CD4-positive, alpha-beta T cell treated with Interleukin-2 at 100 ng/mL for 4 hours (primary cell): Measurements from ENCODE around the gene PDLIM7.
"Not testable (repeated sequence)": the region's sequence is repeated elsewhere in the genome, so short reads cannot be mapped to it uniquely, and the experiment has no call there.

Experiments used
- DNase-seq: peaks from one replicate; pipeline ENCODE4 v3.0.0-alpha.2; 2020; ENCODE audit warnings: low spot score

The PDLIM7 gene, protein sequence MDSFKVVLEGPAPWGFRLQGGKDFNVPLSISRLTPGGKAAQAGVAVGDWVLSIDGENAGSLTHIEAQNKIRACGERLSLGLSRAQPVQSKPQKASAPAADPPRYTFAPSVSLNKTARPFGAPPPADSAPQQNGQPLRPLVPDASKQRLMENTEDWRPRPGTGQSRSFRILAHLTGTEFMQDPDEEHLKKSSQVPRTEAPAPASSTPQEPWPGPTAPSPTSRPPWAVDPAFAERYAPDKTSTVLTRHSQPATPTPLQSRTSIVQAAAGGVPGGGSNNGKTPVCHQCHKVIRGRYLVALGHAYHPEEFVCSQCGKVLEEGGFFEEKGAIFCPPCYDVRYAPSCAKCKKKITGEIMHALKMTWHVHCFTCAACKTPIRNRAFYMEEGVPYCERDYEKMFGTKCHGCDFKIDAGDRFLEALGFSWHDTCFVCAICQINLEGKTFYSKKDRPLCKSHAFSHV

DNA sequence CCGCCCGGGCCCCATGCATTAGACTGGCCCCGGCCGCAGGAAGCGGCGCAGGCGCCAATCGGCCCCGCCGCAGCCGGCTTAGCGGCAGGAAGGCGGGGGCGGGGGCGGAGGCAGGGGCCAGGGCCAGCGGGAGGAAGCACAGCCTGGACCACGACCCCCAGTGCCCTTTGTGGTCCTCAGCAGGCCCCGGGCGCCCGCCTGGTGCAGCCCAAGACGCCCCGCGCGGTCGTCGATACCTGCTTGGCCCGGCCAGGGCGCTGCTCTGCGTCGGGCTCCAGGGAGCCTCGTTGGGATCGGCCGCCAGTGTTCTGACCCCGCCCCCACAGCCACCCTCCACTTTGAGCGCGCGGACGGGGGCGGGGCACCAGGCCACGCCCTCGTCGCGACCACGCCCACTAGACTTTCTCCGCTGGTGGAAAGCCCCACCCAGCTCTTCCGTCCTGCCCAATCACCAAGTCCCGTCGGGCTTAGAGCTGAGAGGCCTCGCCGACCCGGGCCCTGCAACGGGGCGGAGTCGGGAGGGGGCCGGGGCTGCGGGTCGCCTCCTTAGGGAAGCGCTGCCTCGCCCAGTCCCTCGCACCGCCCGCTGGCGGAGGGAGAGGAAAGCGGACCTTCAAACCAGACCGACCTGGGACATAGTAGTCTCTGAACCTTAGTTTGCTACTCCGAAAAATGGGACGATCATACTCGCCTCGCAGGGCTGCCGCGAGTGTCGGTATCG, at the start of gene PDLIM7:
PDLIM7 (minus strand) TSS at position 313 of the 721 bp plus-strand sequence. CDS start 1,092 bp downstream, outside the sequence.
- DNase-seq, result peak; percentile 94

DNA sequence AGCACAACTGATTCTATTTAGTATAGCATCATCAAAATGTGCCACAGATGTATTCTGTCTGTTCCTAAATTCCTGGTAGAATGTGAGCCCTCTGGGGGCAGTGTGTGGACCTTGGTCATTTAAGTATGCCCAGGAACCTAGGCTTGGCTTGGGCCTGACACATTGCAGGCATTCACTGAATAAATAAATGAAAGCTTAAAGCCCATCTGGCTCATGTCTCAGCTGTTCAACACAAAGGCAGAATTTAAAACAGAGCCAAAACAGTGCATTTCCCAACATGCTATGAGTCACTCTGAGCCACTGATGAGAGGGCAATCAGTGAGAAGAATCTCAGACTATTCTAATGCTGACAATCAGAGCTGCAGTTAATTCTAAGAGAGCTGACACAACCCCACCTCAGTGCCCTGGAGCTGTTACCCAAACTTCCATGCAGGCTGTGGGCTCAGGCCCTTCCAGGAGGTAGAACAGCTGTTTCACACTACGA, 48.9 kb upstream of the PDLIM7 start:
- DNase-seq, result peak; percentile 6

DNA sequence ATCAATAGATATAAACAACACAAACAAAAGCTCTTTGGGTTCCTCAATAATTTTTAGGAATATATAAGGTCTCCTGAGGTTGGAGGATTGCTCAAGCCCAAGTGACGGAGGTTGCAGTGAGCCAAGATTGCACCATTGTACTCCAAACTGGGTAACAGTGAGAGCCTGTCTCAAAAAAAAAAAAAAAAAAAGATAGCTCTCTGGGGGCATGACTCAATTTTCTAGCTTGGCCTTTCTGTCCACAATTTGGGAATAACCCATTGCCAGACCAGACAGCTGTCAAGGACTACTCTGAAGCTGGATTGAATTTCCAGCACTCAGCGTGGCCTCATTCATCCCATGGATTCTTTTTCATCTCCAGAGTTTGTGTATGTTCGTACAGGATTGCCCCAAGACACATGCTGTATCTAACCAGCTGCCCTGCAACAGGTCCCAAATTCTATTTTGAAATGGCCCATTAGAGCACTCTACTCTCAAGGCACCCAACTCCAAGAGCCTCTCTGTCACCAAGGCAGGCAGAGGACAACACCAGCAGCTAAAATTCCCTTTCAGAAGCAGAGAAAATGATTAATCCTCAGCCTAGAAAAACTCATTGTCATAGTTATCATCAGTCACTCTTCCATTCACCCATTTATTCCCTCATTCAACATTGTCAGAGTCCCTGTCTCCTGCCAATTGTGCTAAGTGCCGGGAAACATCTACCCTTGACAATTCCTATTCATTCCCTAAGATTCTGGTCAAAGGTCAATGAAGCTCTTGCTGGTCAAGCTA, 48.3 kb upstream of the PDLIM7 start:
- DNase-seq, result no peak

DNA sequence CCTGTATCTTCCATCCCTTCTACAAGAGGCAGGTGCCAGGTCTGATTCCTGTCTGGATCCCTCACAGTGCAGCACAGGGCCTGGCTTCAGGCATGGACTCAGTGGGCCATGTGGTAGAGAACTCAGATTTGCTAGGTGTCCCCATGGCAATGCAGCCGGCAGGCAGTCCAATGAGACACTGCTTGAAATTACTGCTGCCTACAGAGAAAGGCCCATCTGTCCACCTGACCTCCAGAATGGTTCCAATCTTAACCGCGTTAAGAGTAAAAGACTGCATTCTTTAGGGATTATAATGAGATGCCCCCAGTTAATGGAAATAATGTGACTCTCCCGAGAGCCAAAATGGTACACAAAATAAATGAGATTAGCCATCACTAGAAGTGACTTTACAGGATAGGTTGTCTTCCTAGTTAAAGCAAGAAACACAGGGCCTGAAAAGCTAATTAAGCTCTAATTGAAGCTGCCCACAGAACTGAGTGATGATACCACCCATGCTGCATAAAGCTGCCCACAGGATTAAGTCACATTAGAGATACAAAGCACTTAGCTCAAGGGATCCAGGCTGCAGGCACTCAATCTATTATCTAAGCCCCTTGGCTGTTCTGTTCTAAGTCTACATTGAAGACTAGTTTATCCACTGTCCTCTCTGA, 45.5 kb upstream of the PDLIM7 start:
- no peak for DNase-seq

DNA sequence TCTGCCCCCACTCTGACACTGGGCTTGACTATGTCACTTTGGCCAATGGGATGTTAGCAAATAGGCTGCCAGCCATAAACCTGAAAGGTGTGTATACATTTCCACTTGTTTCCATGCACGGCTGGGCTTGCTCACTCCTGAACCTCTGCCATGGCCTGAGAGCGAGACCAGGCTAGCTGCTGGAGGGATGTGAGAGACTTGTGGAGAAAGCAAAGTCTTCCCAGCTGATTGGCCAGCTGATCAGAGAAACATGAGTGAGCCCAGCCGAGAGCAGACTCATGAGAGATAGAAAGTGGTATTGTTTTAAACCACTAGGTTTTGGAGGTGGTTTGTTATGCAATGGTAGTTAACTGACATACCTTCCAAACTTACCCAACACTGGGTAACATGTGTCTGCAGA, 43.0 kb upstream of the PDLIM7 start:
- DNase-seq, result no peak

DNA sequence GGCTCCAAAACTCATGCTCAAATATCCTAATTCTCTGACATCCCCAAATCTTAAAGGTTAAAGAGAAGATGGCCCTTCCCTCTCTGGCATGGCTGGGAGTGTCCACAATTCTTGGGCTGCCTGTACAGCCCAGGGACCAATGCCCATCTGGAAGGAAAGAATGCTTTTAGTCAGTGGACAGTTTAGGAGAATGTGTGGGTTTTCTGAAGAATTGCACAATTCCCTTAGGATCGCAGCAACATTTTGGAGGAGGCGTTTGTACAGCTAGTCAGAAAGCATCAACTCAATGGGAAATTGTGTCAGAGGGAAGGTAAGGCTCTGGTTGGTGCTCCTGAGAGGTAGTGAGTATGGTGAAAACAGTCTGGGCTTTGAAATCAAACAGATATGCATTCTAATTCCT, 42.0 kb upstream of the PDLIM7 start:
- no peak for DNase-seq

DNA sequence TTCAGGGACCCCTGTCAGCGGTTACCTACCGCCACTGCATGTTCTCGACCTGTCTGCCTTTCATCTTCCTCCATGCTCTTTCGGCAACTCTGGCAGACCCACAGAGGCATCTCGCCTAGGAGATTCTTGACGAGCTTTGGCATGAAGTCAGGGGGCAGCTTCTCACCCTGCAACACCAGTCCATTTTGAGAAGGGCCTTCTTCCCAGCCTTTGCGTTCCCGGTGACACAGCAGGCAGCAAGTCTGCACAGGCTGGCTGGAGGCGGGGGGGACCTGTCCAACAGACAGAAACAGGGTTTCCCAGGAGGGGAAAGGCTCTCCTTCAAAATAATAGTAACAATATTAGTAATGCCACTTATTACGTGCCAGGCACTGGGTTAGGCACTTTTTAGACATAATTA, 41.5 kb upstream of the PDLIM7 start:
- no peak for DNase-seq

DNA sequence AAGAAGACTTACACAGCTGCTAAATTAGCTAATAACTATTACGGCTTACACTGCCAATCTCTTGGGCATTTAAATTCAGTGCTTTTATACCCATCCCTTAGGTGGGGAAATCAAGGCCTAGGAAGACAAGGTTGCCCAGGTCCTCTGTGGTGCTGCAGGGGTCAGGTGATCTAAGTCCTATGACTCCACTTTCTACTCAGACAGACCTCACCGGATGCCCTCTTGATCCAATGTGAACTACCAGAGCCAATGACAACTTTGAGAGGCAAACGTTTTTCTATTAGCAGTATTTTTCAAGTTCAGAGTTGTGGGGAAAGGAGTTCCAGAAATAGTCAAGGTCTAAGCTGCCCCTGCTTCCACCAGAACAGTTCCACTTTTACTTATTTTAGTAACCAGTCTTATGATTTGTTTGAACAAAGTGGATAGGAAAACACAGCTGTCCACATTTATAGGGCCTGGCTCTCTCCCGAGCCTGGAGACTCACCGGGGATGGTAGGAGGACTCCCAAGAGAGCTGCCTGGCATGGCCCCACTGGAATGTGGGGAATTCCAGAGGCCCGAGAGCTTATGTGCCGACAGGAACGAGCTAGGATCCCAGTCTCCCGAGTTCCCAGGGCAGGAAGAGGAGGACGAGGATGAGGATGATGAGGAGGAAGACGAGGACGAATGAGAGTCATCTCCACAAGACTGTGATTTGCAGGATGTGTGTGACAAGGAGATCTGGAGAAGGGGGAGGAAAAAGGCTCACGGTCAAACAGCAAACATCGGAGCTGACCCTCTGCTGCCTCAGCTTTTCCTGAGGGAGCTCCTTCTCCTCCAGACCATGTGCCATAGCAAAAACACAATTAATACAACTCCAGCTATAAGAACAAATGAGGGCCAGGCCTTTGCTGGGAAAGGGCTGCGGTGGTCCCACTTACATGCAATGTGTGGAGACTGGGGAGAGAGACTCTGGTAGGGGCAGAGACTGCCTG, 40.3 kb upstream of the PDLIM7 start:
- no peak for DNase-seq

DNA sequence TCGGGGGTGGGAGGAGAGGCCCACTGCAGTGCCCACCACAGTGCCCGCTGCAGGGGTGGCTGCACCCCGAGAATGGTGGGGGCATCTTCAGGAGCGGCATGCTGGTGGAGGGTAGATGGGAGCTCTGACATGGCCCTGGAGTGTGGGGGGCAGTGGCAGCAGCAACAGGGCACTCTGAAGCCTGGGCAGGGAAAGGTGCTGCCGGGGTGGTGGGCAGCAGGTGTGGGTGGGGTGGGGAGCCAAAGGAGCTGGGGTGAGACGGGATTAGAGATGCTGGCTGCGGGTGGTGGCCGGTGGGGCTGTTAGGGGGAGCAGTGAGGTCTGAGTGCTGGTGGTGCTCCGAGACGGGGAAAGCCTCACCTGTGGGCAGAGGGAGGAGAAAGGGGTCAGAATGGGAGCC, 39.0 kb upstream of the PDLIM7 start:
- no peak for DNase-seq

DNA sequence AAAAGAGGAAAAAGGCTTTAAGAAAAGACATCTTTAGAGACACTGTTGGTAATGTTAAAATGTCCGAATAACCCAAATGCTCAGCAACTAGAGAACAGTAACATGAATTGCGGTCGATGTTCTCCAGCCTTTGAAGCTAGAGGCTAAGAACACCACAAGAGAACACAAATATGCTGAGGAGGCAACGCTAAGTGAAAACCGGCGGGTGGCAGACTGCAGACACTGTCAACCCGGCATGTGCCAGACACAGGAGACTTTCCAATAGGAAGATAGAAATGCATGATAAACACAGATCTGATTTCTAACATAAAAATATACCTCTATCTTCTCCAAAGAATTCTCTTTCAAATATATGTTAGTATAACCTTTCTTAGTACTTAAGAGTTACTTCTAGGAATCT, 37.7 kb upstream of the PDLIM7 start:
- no peak for DNase-seq

DNA sequence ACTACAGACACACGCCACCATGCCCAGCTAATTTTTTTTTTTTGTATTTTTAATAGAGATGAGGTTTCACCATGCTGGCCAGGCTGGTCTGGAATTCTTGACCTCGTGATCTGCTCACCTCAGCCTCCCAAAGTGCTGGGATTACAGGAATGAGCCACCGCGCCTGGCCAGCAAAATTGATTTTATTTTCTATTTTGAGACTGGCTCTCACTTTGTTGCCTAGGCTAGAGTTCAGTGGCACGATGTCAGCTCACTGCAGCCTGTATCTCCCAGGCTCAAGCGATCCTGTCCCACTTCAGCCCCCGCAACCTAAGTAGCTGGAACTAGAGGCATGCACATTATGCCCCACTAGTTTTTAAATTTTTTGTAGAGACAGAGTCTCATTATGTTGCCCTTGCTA, 37.0 kb upstream of the PDLIM7 start:
- DNase-seq, result not testable (repeated sequence)

DNA sequence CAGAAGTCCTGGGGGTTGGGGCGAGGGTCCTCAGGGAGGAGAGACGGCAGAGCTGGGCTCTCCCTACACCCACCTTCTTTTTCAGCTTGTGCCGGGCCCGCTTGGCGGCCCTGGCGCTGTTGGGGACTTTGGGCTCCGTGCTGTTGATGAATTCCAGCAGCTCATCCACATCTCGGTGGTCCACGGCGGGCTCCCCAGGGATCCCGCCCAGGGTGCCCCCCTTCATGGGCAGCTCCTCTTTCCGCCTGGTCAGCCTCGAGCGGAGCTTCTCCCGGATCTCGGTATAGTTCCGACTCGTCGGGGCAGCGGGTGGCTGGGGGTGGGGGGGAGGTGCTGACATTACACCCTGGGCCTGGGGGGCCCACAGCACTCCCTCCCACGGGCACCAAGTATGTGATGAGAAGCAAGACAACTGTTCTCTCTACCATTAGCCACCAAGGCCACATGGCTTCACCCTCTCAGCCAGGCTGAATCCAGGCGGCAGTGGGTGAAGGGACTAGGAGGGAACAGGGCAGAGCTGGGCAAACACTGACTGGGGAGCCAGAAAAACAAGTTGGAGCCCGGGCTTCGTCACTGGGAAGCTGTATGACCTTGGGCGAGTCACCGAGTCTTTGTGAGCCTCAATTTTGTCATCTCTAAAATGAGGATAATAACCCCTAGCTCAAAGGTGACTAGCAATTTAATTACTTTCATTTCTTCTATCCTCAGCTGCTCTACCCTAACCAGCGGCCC, 34.0 kb upstream of the PDLIM7 start:
- DNase-seq, result no peak

DNA sequence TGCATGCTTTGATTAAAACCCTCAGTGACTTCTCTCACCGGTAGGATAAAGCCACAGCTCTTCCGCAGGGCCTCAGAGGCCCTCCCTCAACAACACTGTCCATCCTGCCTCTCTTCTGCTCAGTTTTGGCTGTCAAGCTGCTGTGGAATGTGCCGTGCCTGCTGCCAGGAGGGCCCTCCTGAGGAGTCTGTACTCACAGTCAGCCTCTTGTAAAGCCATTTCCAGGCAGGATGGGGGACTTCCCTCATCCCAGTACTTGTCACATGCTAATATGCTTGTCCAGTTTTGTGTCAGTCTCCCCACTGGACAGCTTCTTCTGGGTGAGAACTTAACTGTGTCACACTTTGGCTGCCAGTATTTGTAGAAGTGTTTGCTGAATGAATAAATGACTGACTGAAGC, 33.2 kb upstream of the PDLIM7 start:
- DNase-seq, result no peak

DNA sequence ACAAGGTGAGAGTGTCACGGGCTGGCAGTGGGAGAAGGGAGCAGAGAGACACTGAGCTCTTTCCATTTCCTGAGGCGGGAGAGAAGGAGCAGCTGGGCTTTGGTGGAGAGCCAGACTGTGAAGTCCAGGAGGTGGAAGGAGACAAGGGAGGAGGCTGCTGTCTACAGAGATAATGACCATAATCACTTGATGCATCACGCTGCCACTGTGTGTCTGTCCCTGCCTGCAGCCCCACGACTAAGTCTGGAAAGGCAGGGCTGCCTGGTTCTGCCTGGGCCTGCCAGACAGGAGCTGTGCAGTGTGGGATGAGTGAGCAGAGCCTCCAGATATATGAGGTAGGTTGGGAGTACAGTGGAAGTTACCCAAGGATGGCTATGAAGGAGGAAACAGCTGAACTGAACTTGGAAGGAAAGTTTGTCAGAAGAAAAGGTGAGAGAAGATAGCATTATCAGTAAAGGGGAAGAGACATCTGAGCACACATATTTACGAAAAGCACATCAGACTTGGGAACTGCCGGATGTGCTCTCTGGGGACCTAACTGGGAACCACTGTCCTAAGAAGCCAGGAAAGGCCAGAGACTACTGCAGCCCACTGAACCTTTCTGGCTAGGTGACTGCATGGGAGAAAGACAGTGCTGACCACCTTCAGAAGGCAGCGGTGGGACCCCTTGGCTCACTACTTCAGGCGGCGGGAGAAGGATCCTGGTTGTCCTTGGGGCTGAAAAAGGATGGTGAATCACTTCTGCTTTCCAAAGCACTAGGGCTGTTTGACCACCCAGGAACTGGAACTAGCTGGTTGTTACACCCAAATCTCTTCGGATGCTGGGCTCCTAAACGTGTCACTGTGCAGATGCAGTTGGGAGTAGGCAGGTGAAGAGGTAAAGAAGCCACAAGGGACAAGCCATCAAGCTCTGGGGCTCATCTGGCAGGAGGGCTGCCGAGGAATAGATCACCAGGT, 32.1 kb upstream of the PDLIM7 start:
- no peak for DNase-seq

DNA sequence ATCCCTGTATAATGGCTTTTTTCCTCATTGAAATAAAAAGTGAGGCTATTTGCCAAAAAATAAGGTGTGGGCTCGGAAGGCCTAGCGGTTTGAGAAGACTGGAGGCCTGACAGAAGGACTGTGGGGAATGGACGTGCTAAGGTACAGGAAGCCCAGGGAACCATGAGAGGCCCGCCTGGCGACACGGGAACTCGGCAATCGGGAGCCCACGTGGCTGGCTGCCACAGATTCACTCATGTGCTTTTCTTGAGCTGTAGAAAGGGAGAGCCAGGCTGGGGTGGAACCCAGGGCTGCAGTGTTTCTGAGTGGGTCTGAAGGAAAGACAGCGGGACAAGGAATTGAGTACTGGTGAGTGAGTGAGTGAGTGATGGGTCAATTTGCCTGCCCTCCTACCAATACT, 31.2 kb upstream of the PDLIM7 start:
- no peak for DNase-seq

DNA sequence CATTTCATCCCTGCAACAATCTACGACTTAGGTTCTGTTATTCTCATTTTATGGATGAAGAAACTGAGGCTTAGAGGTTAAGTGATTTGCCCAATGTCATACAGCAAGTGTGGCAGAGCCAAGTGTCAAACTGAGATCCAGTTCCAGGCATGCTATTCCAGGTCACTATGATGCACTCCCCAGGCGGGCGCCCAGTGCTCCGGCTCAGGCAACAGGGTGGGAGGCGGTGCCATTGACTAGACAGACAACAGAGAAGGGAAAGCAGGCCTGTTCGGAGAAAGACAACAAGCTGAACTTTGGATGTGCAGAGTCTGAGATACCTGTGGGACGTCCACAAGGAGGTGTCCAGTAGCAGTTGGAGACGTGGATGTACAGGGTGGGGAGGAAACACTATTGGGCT, 30.2 kb upstream of the PDLIM7 start:
- DNase-seq, result no peak

DNA sequence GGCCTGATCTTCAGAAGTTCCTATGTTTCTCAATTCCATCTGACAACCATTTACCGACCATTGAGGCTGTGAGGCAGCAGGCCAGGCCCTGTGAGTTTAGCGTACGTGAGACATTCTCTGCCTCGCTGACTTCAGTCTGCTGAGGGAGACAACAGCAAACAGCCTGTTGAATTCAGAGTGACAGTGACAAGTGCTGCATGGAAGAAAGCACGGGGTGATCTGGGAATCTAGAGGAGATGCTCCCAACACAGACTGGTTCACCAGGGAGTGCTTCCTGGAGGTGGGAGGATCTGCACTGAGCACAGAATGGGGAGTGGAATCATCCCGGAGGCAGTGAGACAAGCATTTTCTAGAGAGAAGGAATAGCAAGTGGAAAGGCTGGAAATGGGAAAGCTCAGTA, 29.4 kb upstream of the PDLIM7 start:
- no peak for DNase-seq

DNA sequence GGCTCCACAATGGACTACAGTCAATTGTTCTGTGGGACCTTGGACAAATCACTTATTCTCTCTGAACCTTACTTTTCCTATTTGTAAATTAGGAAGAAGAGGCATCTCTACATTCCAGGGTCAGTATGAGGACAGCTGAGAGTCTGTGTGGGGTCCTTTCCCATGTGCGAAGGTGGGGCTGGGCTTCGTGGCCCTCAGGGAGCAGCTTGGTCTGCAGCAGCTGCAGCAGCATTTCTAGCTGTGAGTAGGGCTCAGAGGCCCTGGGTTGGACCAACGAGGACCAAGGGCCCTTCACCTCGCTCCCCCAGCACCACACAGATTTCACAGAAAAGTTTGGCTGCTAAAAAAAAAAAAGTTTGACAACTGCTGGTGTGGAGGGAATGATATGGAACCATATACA, 28.8 kb upstream of the PDLIM7 start:
- no peak for DNase-seq
